HepG2 (cell line): ENCODE measurements around the gene SLC22A7. TPM values are rescaled to one million over a fixed set of nuclear protein-coding genes. Genes with fewer than 3 reads are reported as not detected.

Experiments used
- CREB1 ChIP-seq, 2 experiments: fragments of 450-650 bp in 1 of 2; IDR thresholded peaks; 2 replicates each; pipeline ENCODE4 v1.6.1; 2016 to 2017; ENCODE audit warnings: control low read depth in 1 of 2, mild to moderate bottlenecking in 1 of 2, missing compliant biosample characterization in 1 of 2, missing genetic modification characterization in 1 of 2
- FOXK2 ChIP-seq: fragments of 450-650 bp; IDR thresholded peaks from 2 replicates; pipeline ENCODE4 v1.6.1; 2016
- HMG20B ChIP-seq: conservative IDR thresholded peaks from 2 replicates; pipeline ENCODE4 v1.6.1; 2016; ENCODE audit warnings: missing genetic modification reagents, missing compliant biosample characterization
- MAX ChIP-seq: IDR thresholded peaks from 2 replicates; pipeline ENCODE4 v1.6.1; 2012; ENCODE audit warnings: inconsistent platforms
- PAF1 ChIP-seq: IDR thresholded peaks from 2 replicates; pipeline ENCODE4 v1.6.1; 2016; ENCODE audit warnings: missing genetic modification reagents, missing compliant biosample characterization
- PHF8 ChIP-seq: sonication (generic); formaldehyde crosslinking; IDR thresholded peaks from 2 replicates; pipeline ENCODE4 v1.5.0; 2020; ENCODE audit warnings: missing genetic modification reagents
- PLSCR1 ChIP-seq: sonication (generic); formaldehyde crosslinking; IDR thresholded peaks from 2 replicates; pipeline ENCODE4 v1.5.0; 2020; ENCODE audit warnings: missing genetic modification reagents, mild to moderate bottlenecking, borderline replicate concordance
- SOX13 ChIP-seq, 3 experiments: fragments of 450-650 bp in 1 of 3; sonication (generic) in 1 of 3; formaldehyde crosslinking in 1 of 3; IDR thresholded peaks in 2 of 3; conservative IDR thresholded peaks in 1 of 3; 2 replicates each; pipeline versions ENCODE4 v1.5.0 to v1.6.1; 2016 to 2020; ENCODE audit warnings: antibody characterized with exemption in 1 of 3, mild to moderate bottlenecking in 1 of 3, missing compliant biosample characterization in 1 of 3, missing genetic modification reagents in 1 of 3, moderate library complexity in 1 of 3
- ZC3H13 ChIP-seq: sonication (generic); formaldehyde crosslinking; IDR thresholded peaks from 2 replicates; pipeline ENCODE4 v1.8.1; 2023; ENCODE audit warnings: mild to moderate bottlenecking, missing genetic modification reagents, moderate library complexity
- ZNF121 ChIP-seq: sonication (generic); formaldehyde crosslinking; IDR thresholded peaks from 2 replicates; pipeline ENCODE4 v1.5.0; 2020; ENCODE audit warnings: mild to moderate bottlenecking, missing genetic modification reagents
- ZNF253 ChIP-seq: sonication (generic); formaldehyde crosslinking; IDR thresholded peaks from 2 replicates; pipeline ENCODE4 v1.8.0; 2022; ENCODE audit warnings: mild to moderate bottlenecking, missing genetic modification reagents, borderline replicate concordance
- ZNF260 ChIP-seq: sonication (generic); formaldehyde crosslinking; IDR thresholded peaks from 2 replicates; pipeline ENCODE4 v1.4.0; 2020; ENCODE audit warnings: missing genetic modification reagents, low read depth, mild to moderate bottlenecking, borderline replicate concordance
- ZNF350 ChIP-seq: sonication (generic); formaldehyde crosslinking; IDR thresholded peaks from 2 replicates; pipeline ENCODE4 v1.4.0; 2020; ENCODE audit warnings: mild to moderate bottlenecking, low read depth, missing genetic modification reagents, borderline replicate concordance
- ZNF503 ChIP-seq: sonication (generic); formaldehyde crosslinking; IDR thresholded peaks from 2 replicates; pipeline ENCODE4 v1.4.0; 2020; ENCODE audit warnings: missing genetic modification reagents
- ZNF567 ChIP-seq: sonication (generic); formaldehyde crosslinking; IDR thresholded peaks from 2 replicates; pipeline ENCODE4 v1.8.1; 2023; ENCODE audit warnings: mild to moderate bottlenecking, missing genetic modification reagents, borderline replicate concordance
- ZNF713 ChIP-seq: sonication (generic); formaldehyde crosslinking; IDR thresholded peaks from 2 replicates; pipeline ENCODE4 v1.4.0; 2020; ENCODE audit warnings: mild to moderate bottlenecking, missing genetic modification reagents
- ZNF740 ChIP-seq: sonication (generic); formaldehyde crosslinking; IDR thresholded peaks from 2 replicates; pipeline ENCODE4 v1.4.0; 2020; ENCODE audit warnings: missing genetic modification reagents
- ZNF770 ChIP-seq: sonication (generic); formaldehyde crosslinking; IDR thresholded peaks from 2 replicates; pipeline ENCODE4 v1.5.0; 2020; ENCODE audit warnings: mild to moderate bottlenecking, missing genetic modification reagents
- ZSCAN12 ChIP-seq: sonication (generic); formaldehyde crosslinking; IDR thresholded peaks from 2 replicates; pipeline ENCODE4 v1.9.0; 2021; ENCODE audit warnings: mild to moderate bottlenecking, missing genetic modification reagents
- polyA plus RNA-seq, 8 experiments: library from polyadenylated mRNA; depleted of rRNA in 3 of 8; stranded (reverse) in 7 of 8; unstranded in 1 of 8; fragments of >200 nt; fragmentation: Illumina TruSeq in 4 of 8; extraction: Trizol in 4 of 8; gene quantifications; 2 replicates each; pipeline versions ENCODE4 v1.2.1 to v1.2.3, GENCODE V29; 2011 to 2016; ENCODE audit warnings: low read depth in 4 of 8, missing spikeins in 1 of 8, mixed read lengths in 1 of 8; ENCODE audit not compliant: insufficient read depth in 1 of 8
- total RNA-seq, 5 experiments: library from RNA; depleted of rRNA; stranded (reverse); fragments of >200 nt; fragmentation: Illumina TruSeq; extraction: Trizol; gene quantifications; 2 replicates each; pipeline ENCODE4 v1.2.3, GENCODE V29; 2016; ENCODE audit warnings: low read depth in 1 of 5

The SLC22A7 gene
- total and polyA plus RNA-seq, 2 of the 13 experiments (the other 11 are each of a cell fraction or from before 2014, with no cell fraction given): 5.3 to 22.6 TPM

- TF ChIP-seq ZNF770: 0 out of 2 replicates have a peak, but pooled peaks have one; percentile 16
- TF ChIP-seq ZNF350 (CRISPR knock-in tag): no peak
- peak; percentile 82; the same call in 1 of the 2 replicates for TF ChIP-seq ZC3H13 (CRISPR knock-in tag)
- peak; percentile 9; the same call in 1 of the 2 replicates for TF ChIP-seq ZNF121 (CRISPR knock-in tag)
- no peak for TF ChIP-seq ZNF253 (CRISPR knock-in tag)
- TF ChIP-seq PLSCR1 (CRISPR knock-in tag): no peak
- peak; percentile 74 for TF ChIP-seq PHF8 (CRISPR knock-in tag)
- no peak for TF ChIP-seq ZNF567 (CRISPR knock-in tag)
- TF ChIP-seq FOXK2: no peak
- no peak; the same call in 1 of the 2 replicates for TF ChIP-seq PAF1 (CRISPR knock-in tag)
- TF ChIP-seq ZNF260: no peak
- TF ChIP-seq ZSCAN12 (CRISPR knock-in tag): peak; percentile 60; the same call in 1 of the 2 replicates
- TF ChIP-seq ZNF503 (CRISPR knock-in tag): no peak
- TF ChIP-seq SOX13 (IDR thresholded peaks at IDR 0.05): no peak; the same call in 1 of the 2 replicates
- peak in 1 of 2 experiments; percentile 55; a peak in 2 of 4 replicates for TF ChIP-seq SOX13 (CRISPR knock-in tag; conservative IDR thresholded peaks at IDR 0.05 in 1 of 2, IDR thresholded peaks at IDR 0.05 in 1 of 2)
- TF ChIP-seq HMG20B (CRISPR knock-in tag): no peak
- no peak for TF ChIP-seq MAX
- TF ChIP-seq ZNF740 (CRISPR knock-in tag): peak; percentile 96
- no peak for TF ChIP-seq CREB1 (IDR thresholded peaks at IDR 0.05)
- no peak for TF ChIP-seq CREB1 (CRISPR knock-in tag; IDR thresholded peaks at IDR 0.05)
- TF ChIP-seq ZNF713 (CRISPR knock-in tag): no peak
These were observed 23.0 kb upstream of the SLC22A7 start (continued) for GRCh38 chr6:43274916-43275597.
